HG03469 (cell line): ENCODE measurements around the gene KRTAP4-5.
"Not testable (repeated sequence)": the region's sequence is repeated elsewhere in the genome, so short reads cannot be mapped to it uniquely, and the experiment has no call there.

Source experiments
- ATAC-seq: cut with Tn5 transposase; IDR thresholded peaks from one replicate; pipeline ENCODE4 v1.9.1; 2021; ENCODE audit warnings: mild to moderate bottlenecking, moderate library complexity, moderate number of reproducible peaks; ENCODE audit not compliant: unreplicated experiment

The KRTAP4-5 gene

GRCh38 chr17:41111151-41111885 lies 38.3 kb downstream of the KRTAP4-5 start:
- no peak for ATAC-seq

GRCh38 chr17:41108728-41109386 lies 40.8 kb downstream of the KRTAP4-5 start:
- not testable (repeated sequence) for ATAC-seq

GRCh38 chr17:41107941-41108450 lies 41.6 kb downstream of the KRTAP4-5 start:
- no peak for ATAC-seq

DNA sequence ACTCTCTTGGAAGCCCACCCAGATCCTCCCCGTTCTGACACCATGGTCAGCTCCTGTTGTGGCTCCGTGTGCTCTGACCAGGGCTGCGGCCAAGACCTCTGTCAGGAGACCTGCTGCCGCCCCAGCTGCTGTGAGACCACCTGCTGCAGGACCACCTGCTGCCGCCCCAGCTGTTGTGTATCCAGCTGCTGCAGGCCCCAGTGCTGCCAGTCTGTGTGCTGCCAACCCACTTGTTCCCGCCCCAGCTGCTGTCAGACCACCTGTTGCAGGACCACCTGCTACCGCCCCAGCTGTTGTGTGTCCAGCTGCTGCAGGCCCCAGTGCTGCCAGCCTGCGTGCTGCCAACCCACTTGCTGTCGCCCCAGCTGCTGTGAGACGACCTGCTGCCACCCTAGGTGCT lies 44.3 kb downstream of the KRTAP4-5 start, which contains the start of gene KRTAP4-9:
TSS of gene KRTAP4-9 (plus strand) at position 43 of the 400 bp plus-strand sequence. CDS start at position 43, 0 bp downstream.
- not testable (repeated sequence) for ATAC-seq

- not testable (repeated sequence) for ATAC-seq
Observed at GRCh38 chr17:41104386-41105038, 45.1 kb downstream of the KRTAP4-5 start.

DNA sequence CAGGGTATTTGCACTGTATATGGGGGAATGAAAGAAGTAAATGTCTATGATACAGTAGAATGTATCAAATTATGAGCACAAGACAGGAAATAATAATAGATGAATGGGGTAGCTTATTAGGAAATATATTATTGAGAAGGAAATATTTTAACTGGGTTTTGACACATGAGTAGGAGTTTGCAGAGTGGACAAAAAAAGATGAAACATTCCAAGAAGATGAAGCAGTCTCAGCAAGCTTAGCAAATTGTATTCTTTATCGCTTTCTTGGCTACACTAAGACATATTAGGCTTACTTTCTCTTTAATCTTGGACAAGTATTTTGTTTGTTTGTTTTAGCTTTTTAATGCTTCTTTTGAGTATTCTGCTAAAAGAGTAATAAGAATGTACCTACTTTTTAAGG lies 45.7 kb downstream of the KRTAP4-5 start:
- ATAC-seq: no peak

DNA sequence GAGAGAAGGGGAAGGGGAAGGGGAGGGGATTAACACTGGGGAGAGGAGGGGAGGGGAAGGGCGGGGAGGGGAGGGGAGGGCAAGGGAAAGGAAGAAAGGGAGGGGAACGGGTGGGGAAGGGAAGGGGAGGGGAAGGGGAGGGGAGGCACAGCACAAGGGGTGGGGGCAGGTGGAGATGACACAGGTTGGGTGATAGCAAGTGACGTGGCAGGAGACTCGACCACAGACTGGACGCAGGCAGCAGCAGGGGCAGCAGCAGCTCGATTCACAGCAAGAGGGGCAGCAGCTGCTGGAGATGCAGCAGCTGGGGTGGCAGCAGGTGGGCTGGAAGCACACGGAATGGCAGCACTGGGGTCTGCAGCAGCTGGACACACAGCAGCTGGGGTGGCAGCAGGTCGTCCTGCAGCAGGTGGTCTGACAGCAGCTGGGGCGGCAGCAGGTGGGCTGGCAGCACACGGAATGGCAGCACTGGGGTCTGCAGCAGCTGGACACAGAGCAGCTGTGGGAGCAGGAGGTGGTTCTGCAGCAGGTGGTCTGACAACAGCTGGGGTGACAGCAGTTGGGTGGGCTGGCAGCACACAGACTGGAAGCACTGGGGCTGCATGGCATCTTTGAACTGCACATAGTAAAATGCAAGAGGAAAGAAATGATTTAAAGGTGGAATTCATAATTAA lies 47.9 kb downstream of the KRTAP4-5 start, which contains the start of gene KRTAP4-16:
TSS of gene KRTAP4-16 (minus strand) at position 624 of the 674 bp plus-strand sequence. CDS start at position 624, 0 bp downstream.
- no peak for ATAC-seq

DNA sequence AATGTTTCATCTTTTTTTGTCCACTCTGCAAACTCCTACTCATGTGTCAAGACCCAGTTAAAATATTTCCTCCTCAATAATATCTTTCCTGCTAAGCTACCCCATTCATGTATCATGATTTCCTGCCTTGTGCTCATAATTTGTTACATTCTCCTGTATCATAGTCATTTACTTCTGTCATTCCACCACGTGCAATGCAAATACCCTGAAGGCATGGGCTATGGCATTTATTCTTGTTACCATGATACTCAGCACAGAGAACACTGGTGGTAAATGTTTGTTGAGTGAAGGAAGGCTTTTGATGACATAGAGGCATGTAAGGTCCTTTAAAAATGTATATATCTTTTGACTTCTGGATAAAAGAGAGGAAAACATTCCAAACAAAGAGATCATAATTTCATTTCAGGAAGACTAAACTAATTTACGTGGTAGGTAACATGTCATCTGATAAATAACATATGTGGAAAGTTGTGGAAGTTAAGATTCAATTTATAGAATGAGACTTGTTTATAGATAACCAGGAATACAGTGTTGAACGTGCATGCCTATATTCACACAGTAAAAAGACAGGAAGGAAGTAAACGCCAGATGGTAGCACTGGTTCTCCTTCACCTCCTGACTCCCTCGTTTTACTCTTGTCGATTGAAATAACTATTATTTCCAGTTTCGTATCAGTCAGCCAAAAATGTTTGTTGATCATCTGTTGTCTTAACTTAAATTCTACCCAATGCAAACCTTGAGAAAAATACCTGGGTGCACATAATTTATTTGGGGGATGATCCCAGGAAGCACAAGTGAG lies 49.7 kb downstream of the KRTAP4-5 start:
- ATAC-seq: not testable (repeated sequence)
